Dedifferentiated amniotic fluid mesenchymal stem cell (primary cell): Measurements from ENCODE around the gene SLC9A2.
A peak's percentile ranks its signal among the peaks of the same experiment; 100 is the strongest.

ENCODE experiments used
- DNase-seq: peaks from one replicate; pipeline ENCODE4 v3.0.0-alpha.2; 2016; ENCODE audit errors: extremely low spot score

Gene SLC9A2, protein sequence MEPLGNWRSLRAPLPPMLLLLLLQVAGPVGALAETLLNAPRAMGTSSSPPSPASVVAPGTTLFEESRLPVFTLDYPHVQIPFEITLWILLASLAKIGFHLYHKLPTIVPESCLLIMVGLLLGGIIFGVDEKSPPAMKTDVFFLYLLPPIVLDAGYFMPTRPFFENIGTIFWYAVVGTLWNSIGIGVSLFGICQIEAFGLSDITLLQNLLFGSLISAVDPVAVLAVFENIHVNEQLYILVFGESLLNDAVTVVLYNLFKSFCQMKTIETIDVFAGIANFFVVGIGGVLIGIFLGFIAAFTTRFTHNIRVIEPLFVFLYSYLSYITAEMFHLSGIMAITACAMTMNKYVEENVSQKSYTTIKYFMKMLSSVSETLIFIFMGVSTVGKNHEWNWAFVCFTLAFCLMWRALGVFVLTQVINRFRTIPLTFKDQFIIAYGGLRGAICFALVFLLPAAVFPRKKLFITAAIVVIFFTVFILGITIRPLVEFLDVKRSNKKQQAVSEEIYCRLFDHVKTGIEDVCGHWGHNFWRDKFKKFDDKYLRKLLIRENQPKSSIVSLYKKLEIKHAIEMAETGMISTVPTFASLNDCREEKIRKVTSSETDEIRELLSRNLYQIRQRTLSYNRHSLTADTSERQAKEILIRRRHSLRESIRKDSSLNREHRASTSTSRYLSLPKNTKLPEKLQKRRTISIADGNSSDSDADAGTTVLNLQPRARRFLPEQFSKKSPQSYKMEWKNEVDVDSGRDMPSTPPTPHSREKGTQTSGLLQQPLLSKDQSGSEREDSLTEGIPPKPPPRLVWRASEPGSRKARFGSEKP

GRCh38 chr2:102619414-102620319, at the start of gene SLC9A2:
SLC9A2 (plus strand) TSS chr2:102619553; CDS start chr2:102619849, 296 bp downstream.
- DNase-seq, result no peak

- no peak for DNase-seq
These were observed 43.5 kb upstream of the SLC9A2 start for GRCh38 chr2:102575888-102576287.

DNA sequence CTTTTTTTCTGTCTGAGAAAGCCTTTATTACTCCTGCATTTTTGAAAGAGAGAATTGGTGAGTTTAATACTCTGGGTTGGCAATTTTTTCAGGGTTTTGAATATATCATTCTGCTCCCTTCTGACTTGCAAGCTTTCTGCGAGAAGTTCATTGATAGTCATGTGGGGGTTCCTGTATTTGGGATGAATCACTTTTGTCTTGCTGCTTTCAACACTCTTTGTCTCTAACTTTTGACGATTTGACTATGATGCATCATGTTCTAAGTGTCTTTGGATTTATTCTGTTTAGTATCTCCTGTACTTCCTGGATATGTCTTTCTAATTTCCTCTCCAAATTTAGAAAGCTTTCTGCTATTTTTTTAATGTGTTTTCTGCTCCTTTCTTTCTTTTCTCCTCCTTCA, 41.0 kb upstream of the SLC9A2 start:
- no peak for DNase-seq

DNA sequence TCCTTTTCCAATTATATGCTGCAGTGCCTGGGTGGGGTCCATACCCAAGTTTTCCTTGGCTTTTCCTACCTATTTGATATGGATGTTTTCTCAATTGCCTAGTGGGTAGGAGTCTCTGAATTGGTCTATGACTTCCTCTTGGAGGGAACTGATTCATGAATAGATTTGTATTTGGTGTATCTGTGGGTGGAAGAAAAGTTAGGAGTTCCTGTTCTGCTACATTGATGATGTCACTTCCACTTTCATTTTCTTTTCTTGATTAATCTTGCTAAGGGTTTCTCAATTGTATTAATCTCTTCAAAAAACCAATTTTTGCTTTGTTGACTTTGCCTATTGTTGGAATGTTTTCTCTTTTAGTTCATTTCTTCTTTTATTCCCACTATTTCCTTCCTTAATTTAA, 37.4 kb upstream of the SLC9A2 start:
- DNase-seq, result no peak

DNA sequence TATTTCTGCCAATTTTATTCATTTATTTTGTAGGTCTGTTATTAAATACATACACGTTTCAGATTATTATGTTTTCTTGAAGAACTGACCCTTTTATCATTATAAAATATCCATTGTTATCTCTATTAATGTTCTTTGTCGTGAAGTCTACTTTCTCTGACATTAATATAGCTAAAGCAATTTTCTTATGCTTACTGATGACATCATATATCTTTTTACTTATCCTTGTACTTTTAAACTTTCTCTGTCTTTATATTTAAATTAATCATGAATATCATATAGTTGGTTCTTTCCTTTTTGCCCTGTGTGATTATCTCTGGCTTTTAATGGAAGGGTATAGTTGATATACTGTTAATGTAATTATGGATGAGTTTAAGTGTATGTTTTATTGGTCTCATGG, 36.5 kb upstream of the SLC9A2 start:
- no peak for DNase-seq

GRCh38 chr2:102585847-102586404, 33.4 kb upstream of the SLC9A2 start:
- DNase-seq, result no peak

DNA sequence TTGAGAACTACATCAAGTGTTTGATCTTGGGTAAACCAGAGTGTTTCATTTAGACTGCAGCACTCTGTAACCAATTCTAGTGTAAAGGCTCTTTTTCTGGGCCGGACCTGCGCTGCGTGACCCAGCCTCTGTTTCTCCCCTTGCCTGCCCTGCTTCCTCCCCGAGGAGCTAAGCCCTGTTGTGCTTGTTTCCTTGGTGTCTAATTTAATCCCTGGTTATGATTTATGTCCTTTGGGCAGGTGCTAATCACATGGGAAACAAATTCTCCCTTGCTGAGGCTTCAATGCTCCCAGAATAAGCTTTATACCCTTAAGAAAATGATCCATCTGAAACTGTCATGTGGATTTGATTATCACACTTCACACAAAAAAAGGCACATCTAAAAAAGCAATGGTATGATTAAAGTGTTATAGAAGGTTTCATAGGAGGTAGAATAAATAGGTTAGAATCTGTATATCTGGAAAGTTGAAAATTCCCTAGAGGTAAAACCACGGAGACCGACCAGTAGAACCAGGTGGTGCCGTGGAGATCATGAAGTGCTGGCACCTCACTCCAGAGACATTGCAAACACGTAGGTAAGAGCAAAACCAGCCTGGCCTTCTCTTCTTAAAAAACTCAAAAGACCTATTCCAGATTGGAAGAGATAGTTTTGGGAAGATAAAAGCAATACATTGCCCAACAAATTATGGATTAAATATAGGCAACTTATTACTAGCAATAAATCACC, 31.0 kb upstream of the SLC9A2 start:
- DNase-seq, result no peak

DNA sequence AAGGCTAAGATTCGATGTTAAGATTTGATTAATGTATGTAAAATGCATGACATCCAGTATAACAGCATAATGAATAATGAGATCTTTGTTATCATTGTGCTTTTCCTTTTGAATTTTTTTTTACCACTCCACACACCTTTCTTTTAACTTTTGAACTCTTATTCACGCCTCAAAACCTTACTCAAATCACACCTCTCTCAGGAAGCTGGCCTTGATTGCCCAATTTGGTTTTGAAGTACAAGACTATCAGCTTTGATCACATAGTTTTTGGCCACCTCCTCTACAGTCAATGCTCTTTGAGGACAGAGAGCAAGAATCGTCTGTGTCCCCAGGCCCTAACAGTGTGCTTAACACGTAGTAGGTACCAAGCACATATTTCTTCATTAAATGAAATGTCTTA, 29.9 kb upstream of the SLC9A2 start:
- no peak for DNase-seq

DNA sequence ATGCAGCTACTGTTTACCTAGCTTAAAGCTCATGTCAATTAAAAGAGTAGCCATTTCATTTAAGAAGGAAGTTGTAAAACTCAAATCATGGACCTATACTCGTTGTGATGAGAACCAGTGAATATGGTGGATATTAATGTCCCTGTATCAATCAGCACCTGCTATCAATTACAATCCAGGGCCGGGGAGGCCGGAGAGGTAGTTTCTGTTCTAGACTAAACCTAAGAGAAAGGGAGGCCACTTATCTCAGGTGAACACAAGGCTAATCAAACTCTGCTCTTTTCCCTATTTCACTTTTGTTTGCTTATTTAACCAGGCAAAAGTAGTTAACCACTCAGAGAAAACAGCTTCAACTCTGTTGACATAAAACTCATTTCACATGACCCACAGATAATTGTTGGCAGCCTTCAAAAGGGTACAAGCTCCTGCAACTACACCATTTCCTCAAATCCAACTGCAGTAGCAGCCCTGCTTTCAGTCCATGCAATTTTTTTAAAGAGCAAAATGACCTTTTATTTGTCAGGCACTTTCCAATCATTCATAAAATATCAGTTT, 27.8 kb upstream of the SLC9A2 start:
- no peak for DNase-seq

- no peak for DNase-seq
These were observed 26.8 kb upstream of the SLC9A2 start for GRCh38 chr2:102592601-102593000.

- DNase-seq, result no peak
These were observed 25.8 kb upstream of the SLC9A2 start for GRCh38 chr2:102593516-102593915.

DNA sequence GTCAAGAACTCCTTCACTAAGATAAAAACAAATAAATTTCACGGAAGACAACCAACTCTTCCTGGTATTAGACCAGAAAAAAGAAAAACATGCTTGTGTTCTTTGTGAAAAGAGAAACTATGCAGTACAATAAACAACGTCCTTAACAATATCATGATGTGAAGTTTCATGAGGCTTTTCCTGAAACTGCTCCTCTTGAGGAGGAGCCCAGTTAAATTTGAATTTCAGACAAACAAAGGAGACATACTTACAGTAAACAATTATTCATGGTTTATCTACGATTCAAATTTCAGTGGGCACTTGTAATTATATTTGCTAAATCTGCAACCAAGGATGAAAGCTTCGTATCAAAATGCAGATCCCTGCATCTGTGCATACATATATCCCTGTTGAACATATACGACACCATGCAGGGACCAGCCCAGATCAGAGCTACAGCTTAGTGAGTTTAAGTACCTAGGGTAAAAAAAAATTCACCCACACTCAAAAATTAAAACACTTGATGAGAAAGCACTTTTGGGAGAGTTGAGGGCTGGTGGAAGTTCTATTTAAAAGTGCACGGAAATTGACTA, 24.8 kb upstream of the SLC9A2 start:
- DNase-seq, result no peak

DNA sequence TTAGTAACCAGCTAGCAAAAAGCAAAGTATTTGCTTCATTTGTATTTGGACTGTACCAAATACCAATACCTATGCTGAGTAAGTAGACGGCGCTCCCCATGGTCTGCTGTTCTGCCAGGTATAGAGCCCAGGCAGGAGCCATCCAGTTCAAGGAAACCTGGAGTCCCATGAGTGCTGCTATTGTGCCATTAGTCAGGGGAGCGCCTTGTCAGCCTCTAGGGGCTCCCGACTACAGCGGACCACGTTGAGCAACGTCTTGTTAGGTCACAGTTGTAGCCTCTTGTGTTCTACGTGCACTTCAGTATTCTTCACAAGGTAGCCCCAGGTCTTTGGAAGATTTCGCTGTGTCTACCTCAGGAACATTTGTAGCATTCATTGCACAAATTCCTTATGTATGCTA, 21.6 kb upstream of the SLC9A2 start:
- DNase-seq, result no peak

DNA sequence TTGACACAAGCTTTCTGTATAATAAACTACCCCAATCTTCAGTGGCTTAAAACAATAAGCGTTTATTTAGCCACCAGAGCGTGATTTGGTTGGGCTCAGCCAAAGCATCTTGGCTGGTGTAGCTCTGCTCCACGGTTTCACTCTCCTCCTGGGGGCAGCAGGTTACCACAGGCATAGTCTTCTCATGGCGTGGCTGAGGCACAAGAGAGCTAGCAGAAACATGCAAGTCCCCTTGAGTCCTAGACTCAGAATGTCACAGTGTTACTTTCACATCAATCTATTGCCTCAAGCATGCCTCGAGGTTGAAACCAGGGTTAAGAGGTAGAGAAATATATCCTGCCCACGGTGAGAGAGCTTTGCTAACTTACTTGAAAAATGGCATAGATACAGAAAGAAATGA, 19.9 kb upstream of the SLC9A2 start:
- no peak for DNase-seq

- no peak for DNase-seq
These were observed 17.6 kb upstream of the SLC9A2 start for GRCh38 chr2:102601730-102602129.

GRCh38 chr2:102603904-102604303, 15.4 kb upstream of the SLC9A2 start:
- DNase-seq, result no peak

DNA sequence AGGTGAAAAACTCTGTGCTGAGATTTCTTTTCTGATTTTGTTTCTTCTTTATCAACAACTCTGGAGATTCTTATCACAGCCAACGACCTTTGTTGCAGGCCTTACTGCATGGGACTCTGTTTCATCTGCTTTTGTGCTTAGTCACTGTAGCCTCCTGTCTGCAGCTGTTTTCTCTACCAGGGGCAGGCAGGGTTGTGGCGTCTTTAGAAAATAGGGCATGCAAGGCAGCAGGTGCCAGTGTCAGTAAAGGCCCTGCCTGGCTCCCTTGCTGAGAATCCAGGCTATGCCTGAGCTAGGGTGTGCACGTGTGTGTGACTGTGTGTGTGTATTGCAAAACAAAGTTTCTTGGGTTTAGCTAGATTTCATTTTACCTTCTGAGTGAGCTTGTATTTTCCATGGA, 14.6 kb upstream of the SLC9A2 start:
- no peak for DNase-seq

- no peak for DNase-seq
These were observed 13.0 kb upstream of the SLC9A2 start for GRCh38 chr2:102606353-102606752.

GRCh38 chr2:102615620-102616436, 3.5 kb upstream of the SLC9A2 start:
- peak; percentile 36 for DNase-seq
